HCT116 (cell line): ENCODE measurements around the gene DPP6. TPM values are rescaled to one million over a fixed set of nuclear protein-coding genes. Genes with fewer than 3 reads are reported as not detected.

Experiments used
- ATAC-seq: fragments of 200-7000 bp; cut with Tn5 transposase; 2 replicates; pipeline ENCODE4 v1.9.1; 2020; ENCODE audit warnings: mild to moderate bottlenecking, moderate library complexity
- BruUV-seq: library from RNA; stranded (reverse); fragments of 400-500 nt; replicated peaks from 2 replicates; lab custom pipeline; 2021; lab: Mats Ljungman, UMichigan
- CTCF ChIA-PET: fragments of 300-600 bp; sonication (Branson Sonifier 250); formaldehyde crosslinking; loops from one replicate; lab custom pipeline; 2021; ENCODE audit warnings: antibody characterized with exemption; lab: Charles Lee
- POLR2A ChIA-PET: fragments of 300-600, 350-600 bp; sonication (Branson Sonifier 250); formaldehyde crosslinking; loops from one replicate; lab custom pipeline; 2021; ENCODE audit warnings: antibody characterized with exemption; lab: Charles Lee
- RAD21 ChIA-PET, 2 experiments: fragments of 300-600 bp; sonication (Branson Sonifier 250); formaldehyde crosslinking; loops; one replicate each; lab custom pipeline; 2023; ENCODE audit warnings: low total read pairs in 2 of 2; ENCODE audit not compliant: uncharacterized antibody in 2 of 2, unreplicated experiment in 2 of 2, low non-redundant PET in 1 of 2; lab: Charles Lee
- DNase-seq: peaks from one replicate; pipeline ENCODE4 v3.0.0-alpha.2; 2010; ENCODE audit warnings: low read depth, low spot score
- H2AFZ ChIP-seq: fragments of 200-600 bp; shearing (Covaris generic), sonication (generic); 2 replicates; pipeline ENCODE4 v1.6.1; 2017; ENCODE audit warnings: low read depth, mixed run types, mixed read lengths, antibody characterized with exemption, low read length; ENCODE audit not compliant: poor library complexity, severe bottlenecking
- H3K27ac ChIP-seq: 2 replicates; pipeline ENCODE4 v1.5.1; 2012; ENCODE audit warnings: low read depth, low read length
- H3K27me3 ChIP-seq: fragments of 200-600 bp; sonication (generic); 2 replicates; pipeline ENCODE4 v1.6.1; 2016; ENCODE audit warnings: mixed run types, low read length, mixed read lengths; ENCODE audit not compliant: insufficient read depth
- H3K36me3 ChIP-seq, 2 experiments: fragments of 200-500 bp in 1 of 2; fragments of 200-600 bp in 1 of 2; sonication (Bioruptor generic) in 1 of 2; sonication (generic) in 1 of 2; 2 replicates each; pipeline versions ENCODE4 v1.5.1 to v1.6.1; 2014 to 2016; ENCODE audit warnings: low read length in 2 of 2, inconsistent platforms in 1 of 2, mixed read lengths in 1 of 2, mixed run types in 1 of 2; ENCODE audit not compliant: insufficient read depth in 2 of 2, control insufficient read depth in 1 of 2
- H3K4me1 ChIP-seq, 2 experiments: fragments of 200-600 bp in 1 of 2; sonication (generic) in 1 of 2; 2 replicates each; pipeline versions ENCODE4 v1.5.1 to v1.6.1; 2012 to 2017; ENCODE audit warnings: low read length in 2 of 2, inconsistent platforms in 1 of 2, mild to moderate bottlenecking in 1 of 2, mixed read lengths in 1 of 2, mixed run types in 1 of 2, moderate library complexity in 1 of 2; ENCODE audit not compliant: insufficient read depth in 2 of 2, control insufficient read depth in 1 of 2
- H3K4me2 ChIP-seq: fragments of 200-600 bp; sonication (generic); 2 replicates; pipeline ENCODE4 v1.6.1; 2017; ENCODE audit warnings: mixed run types, low read length, mixed read lengths
- H3K4me3 ChIP-seq, 2 experiments: fragments of 200-600 bp in 1 of 2; sonication (generic) in 1 of 2; replicated peaks in 1 of 2; 2 replicates each; pipeline ENCODE4 v1.5.1; 2011 to 2016; ENCODE audit warnings: low read length in 2 of 2, control low read depth in 1 of 2, low read depth in 1 of 2, mild to moderate bottlenecking in 1 of 2, mixed read lengths in 1 of 2, mixed run types in 1 of 2
- H3K79me2 ChIP-seq: fragments of 200-600 bp; sonication (generic); 2 replicates; pipeline ENCODE4 v1.6.1; 2017; ENCODE audit warnings: mild to moderate bottlenecking, mixed run types, low read length, moderate library complexity, mixed read lengths; ENCODE audit not compliant: insufficient read depth
- H3K9ac ChIP-seq: fragments of 200-600 bp; sonication (generic); 2 replicates; pipeline ENCODE4 v1.6.1; 2016; ENCODE audit warnings: low read length, mixed read lengths
- H3K9me2 ChIP-seq: fragments of 200-600 bp; sonication (generic), shearing (Covaris generic); 2 replicates; pipeline ENCODE4 v1.6.1; 2017; ENCODE audit warnings: mixed run types, mild to moderate bottlenecking, moderate library complexity; ENCODE audit not compliant: insufficient read depth
- H3K9me3 ChIP-seq, 2 experiments: fragments of 200-500 bp in 1 of 2; fragments of 200-600 bp in 1 of 2; sonication (Bioruptor generic) in 1 of 2; sonication (generic) in 1 of 2; 2 replicates each; pipeline ENCODE4 v1.6.1; 2014 to 2017; ENCODE audit warnings: low read length in 2 of 2, mixed read lengths in 2 of 2, inconsistent platforms in 1 of 2, low read depth in 1 of 2, mild to moderate bottlenecking in 1 of 2, mixed run types in 1 of 2, moderate library complexity in 1 of 2; ENCODE audit not compliant: control insufficient read depth in 1 of 2, insufficient read depth in 1 of 2
- H4K20me1 ChIP-seq: fragments of 200-600 bp; sonication (generic), shearing (Covaris generic); 2 replicates; pipeline ENCODE4 v1.6.1; 2017; ENCODE audit warnings: mixed run types, mild to moderate bottlenecking, moderate library complexity; ENCODE audit not compliant: insufficient read depth
- ATF3 ChIP-seq: IDR thresholded peaks from 2 replicates; pipeline ENCODE4 v1.6.1; 2012
- CBX3 ChIP-seq: IDR thresholded peaks from 2 replicates; pipeline ENCODE4 v1.6.1; 2012; ENCODE audit warnings: low read depth
- CEBPB ChIP-seq: IDR thresholded peaks from 2 replicates; pipeline ENCODE4 v1.6.1; 2012; ENCODE audit warnings: low read depth
- CTCF ChIP-seq, 3 experiments: fragments of 200-600 bp in 1 of 3; sonication (generic) in 1 of 3; IDR thresholded peaks in 2 of 3; conservative IDR thresholded peaks in 1 of 3; 2 replicates each; pipeline ENCODE4 v1.5.1; 2012 to 2017; ENCODE audit warnings: low read depth in 2 of 3, low read length in 2 of 3, antibody characterized with exemption in 1 of 3, borderline replicate concordance in 1 of 3, control low read depth in 1 of 3, mild to moderate bottlenecking in 1 of 3, mixed read lengths in 1 of 3, mixed run types in 1 of 3, moderate library complexity in 1 of 3; ENCODE audit not compliant: insufficient read depth in 1 of 3
- EGR1 ChIP-seq: IDR thresholded peaks from 2 replicates; pipeline ENCODE4 v1.6.1; 2012; ENCODE audit warnings: low read depth
- EZH2 ChIP-seq: fragments of 200-600 bp; sonication (generic); IDR thresholded peaks from 2 replicates; pipeline ENCODE4 v1.6.1; 2017; ENCODE audit warnings: antibody characterized with exemption, mixed run types
- EZH2phosphoT487 ChIP-seq: fragments of 200-600 bp; IDR thresholded peaks from 2 replicates; pipeline ENCODE4 v1.6.1; 2018; ENCODE audit warnings: antibody characterized with exemption, borderline replicate concordance
- FOSL1 ChIP-seq: IDR thresholded peaks from 2 replicates; pipeline ENCODE4 v1.6.1; 2012; ENCODE audit warnings: low read depth
- JUND ChIP-seq: IDR thresholded peaks from 2 replicates; pipeline ENCODE4 v1.6.1; 2012
- MAX ChIP-seq: IDR thresholded peaks from 2 replicates; pipeline ENCODE4 v1.6.1; 2012
- POLR2A ChIP-seq: IDR thresholded peaks from 2 replicates; pipeline ENCODE4 v1.7.0; 2011; ENCODE audit warnings: borderline replicate concordance; ENCODE audit not compliant: insufficient read depth, insufficient read length; ENCODE audit errors: extremely low read depth
- POLR2AphosphoS5 ChIP-seq: IDR thresholded peaks from 2 replicates; pipeline ENCODE4 v1.6.1; 2011; ENCODE audit warnings: mild to moderate bottlenecking, low read depth, low read length, moderate library complexity
- RAD21 ChIP-seq: IDR thresholded peaks from 2 replicates; pipeline ENCODE4 v1.6.1; 2012; ENCODE audit warnings: low read depth, mild to moderate bottlenecking
- REST ChIP-seq: IDR thresholded peaks from 2 replicates; pipeline ENCODE4 v1.6.1; 2012; ENCODE audit warnings: low read depth
- SIN3A ChIP-seq: IDR thresholded peaks from 2 replicates; pipeline ENCODE4 v1.6.1; 2012; ENCODE audit warnings: low read depth
- SP1 ChIP-seq: IDR thresholded peaks from 2 replicates; pipeline ENCODE4 v1.6.1; 2012; ENCODE audit warnings: low read depth
- SRF ChIP-seq: IDR thresholded peaks from 2 replicates; pipeline ENCODE4 v1.6.1; 2012; ENCODE audit warnings: low read depth
- TCF7L2 ChIP-seq: IDR thresholded peaks from 2 replicates; pipeline ENCODE4 v1.7.0; 2011; ENCODE audit warnings: borderline replicate concordance, inconsistent platforms; ENCODE audit not compliant: insufficient read depth, insufficient read length; ENCODE audit errors: extremely low read depth
- ZFX ChIP-seq: fragments of 450-650 bp; IDR thresholded peaks from 2 replicates; pipeline ENCODE4 v1.6.1; 2017
- ZNF274 ChIP-seq: fragments of 200-500 bp; sonication (Bioruptor generic); IDR thresholded peaks from 2 replicates; pipeline ENCODE4 v1.6.1; 2014; ENCODE audit warnings: mild to moderate bottlenecking, low read depth, low read length, inconsistent platforms
- intact Hi-C: fragments of 100-400 bp; cut with micrococcal nuclease; formaldehyde crosslinking; loops from 2 replicates; pipeline ENCODE4 v1.10.0; 2022
- total RNA-seq: library from RNA; stranded (reverse); gene quantifications from one replicate; pipeline ENCODE4 v1.2.1, GENCODE V29; 2021; ENCODE audit not compliant: unreplicated experiment

Gene DPP6
- total RNA-seq, 1 experiment from 2014 or later = not detected

GRCh38 chr7:154171422-154171821 is 119.2 kb downstream of the DPP6 start:
- TF ChIP-seq ATF3 (no peak), TCF7L2 (no peak), ZNF274 (no peak), REST (no peak), MAX (no peak), CBX3 (no peak), CEBPB (no peak), SRF (no peak), POLR2A (no peak), JUND (no peak), SIN3A (no peak), SP1 (no peak), CTCF (IDR thresholded peaks at IDR 0.05 in 2 of 3, conservative IDR thresholded peaks at IDR 0.05 in 1 of 3; ENCODE audit: borderline replicate concordance in 1 of 3, insufficient read depth in 1 of 3, low read depth in 2 of 3, low read length in 2 of 3) (no peak), RAD21 (no peak), EGR1 (no peak), EZH2phosphoT487 (no peak), POLR2AphosphoS5 (no peak), EZH2 (no peak), ZFX (no peak), FOSL1 (no peak)
- TF ChIP-seq, all 23 proteins: peak for 0
- ChIA-PET CTCF (no interaction called here), RAD21 (no interaction called here), POLR2A (no interaction called here)
- H3K9me3 ChIP-seq = peaks cover 4 to 7% of the 10 kb centered on the region in 2 experiments; a peak in 2 of 4 replicates
- no peak overlapping the region for H3K4me3 ChIP-seq
- H3K27me3 ChIP-seq = no peaks in the 10 kb centered on the region
- no peak for ATAC-seq
- no peak overlapping the region for H3K27ac ChIP-seq
- H3K9me2 ChIP-seq = no peaks in the 10 kb centered on the region
- H2AFZ ChIP-seq = no peak overlapping the region
- DNase-seq = no peak
- no peaks in the 10 kb centered on the region for H4K20me1 ChIP-seq
- no peaks in the 10 kb centered on the region for H3K36me3 ChIP-seq
- H3K4me2 ChIP-seq = no peak overlapping the region
- H3K9ac ChIP-seq = no peak overlapping the region
- H3K79me2 ChIP-seq = no peaks in the 10 kb centered on the region
- intact Hi-C loops = no loop called here
- H3K4me1 ChIP-seq = no peaks in the 10 kb centered on the region
- BruUV-seq = no TSS peak
